Psoas muscle (tissue), 8 donors: Measurements from ENCODE around the gene SLC7A6. TPM values are rescaled to one million over a fixed set of nuclear protein-coding genes. Genes with fewer than 3 reads are reported as not detected.
A peak's percentile ranks its signal among the peaks of the same experiment; 100 is the strongest.

Source experiments
- ATAC-seq, 4 donors: fragments of 200-7000 bp; cut with Tn5 transposase; one replicate each; pipeline ENCODE4 v1.9.1; 2020; ENCODE audit warnings: moderate library complexity in 3 of 4, mild to moderate bottlenecking in 2 of 4
- DNase-seq, 2 donors: peaks; one replicate each; pipeline ENCODE4 v3.0.0-alpha.2; 2020
- H3K27ac ChIP-seq: fragments of 200-600 bp; one replicate; pipeline ENCODE4 v1.8.0; 2022
- H3K27me3 ChIP-seq, 3 donors: fragments of 200-600 bp in 1 of 3; one replicate each; pipeline versions ENCODE4 v1.6.1 to v1.8.0; 2013 to 2022; ENCODE audit warnings: low read length in 2 of 3, mild to moderate bottlenecking in 2 of 3, moderate library complexity in 1 of 3; ENCODE audit not compliant: insufficient read depth in 3 of 3
- H3K36me3 ChIP-seq, 2 donors: fragments of 200-600 bp in 1 of 2; one replicate each; pipeline versions ENCODE4 v1.6.1 to v1.8.0; 2013 to 2022; ENCODE audit warnings: low read depth in 1 of 2, mild to moderate bottlenecking in 1 of 2, moderate library complexity in 1 of 2; ENCODE audit not compliant: insufficient read depth in 1 of 2
- H3K4me1 ChIP-seq: fragments of 200-600 bp; one replicate; pipeline ENCODE4 v1.8.0; 2022
- H3K4me3 ChIP-seq: fragments of 200-600 bp; one replicate; pipeline ENCODE4 v1.8.0; 2022; ENCODE audit warnings: mild to moderate bottlenecking
- H3K9me3 ChIP-seq: fragments of 200-600 bp; one replicate; pipeline ENCODE4 v1.8.0; 2022
- CTCF ChIP-seq: fragments of 200-600 bp; IDR thresholded peaks from one replicate; pipeline ENCODE4 v1.8.0; 2022; ENCODE audit warnings: antibody characterized with exemption
- WGBS, 3 donors: extraction: QIAGEN DNeasy Blood & Tissue Kit; methylation state at CpG; one replicate each; pipeline versions ENCODE4 v1.1.6 to v1.1.7; 2013; 5-methylcytosine and 5-hydroxymethylcytosine counted together
- intact Hi-C, 2 donors: fragments of 100-400 bp; cut with DNase I; formaldehyde crosslinking; loops; one replicate each; pipeline versions ENCODE4 v1.11.0 to v1.14.2; 2022
- polyA plus RNA-seq, 3 donors: library from polyadenylated mRNA; stranded (reverse); fragments of 200-250 nt; gene quantifications; one replicate each; pipeline ENCODE4 v1.2.3, GENCODE V29; 2013
- total RNA-seq, 4 donors: library from RNA; stranded (reverse); fragmentation: NEBNext Ultra II Directional in 2 of 4; extraction: Animal tissue kit (Norgen Biotek cat#: 25700) in 2 of 4; gene quantifications; one replicate each; pipeline versions ENCODE4 v1.2.1 to v1.2.4, GENCODE V29; 2021 to 2023
- donor health status: healthy with polysubstance abuse.
- donor health status: DM: no; HTN: no; CAD: no; lungs with moderate emphysema.
- donor health status: Bipolar disorder and iron deficiency.
- donor health status: healthy.
- donor health status: DM: yes; HTN: yes; CAD: no.
- donor health status: DM: no; HTN: no; CAD: no.
- donor health status: DM: no; HTN: no; CAD: no.
- donor health status: DM: yes; HTN: yes; CAD: no.

SLC7A6 gene
- total and polyA plus RNA-seq, 7 donors: 9.2 to 217 (median 48.7) TPM

- intact Hi-C loops: no loop called here
- H3K36me3 ChIP-seq: peaks cover 8 to 49% of the 10 kb centered on the region in 2 donors
- no peaks in the 10 kb centered on the region for H3K9me3 ChIP-seq
- peaks cover 60% of the 10 kb centered on the region for H3K4me1 ChIP-seq
- H3K27ac ChIP-seq: peak overlapping the region; percentile 99
- WGBS, 3 donors: 44 to 79% (median 61%) methylated on average over 27 of the region's 27 CpGs
- TF ChIP-seq CTCF: no peak
- no peaks in the 10 kb centered on the region for H3K27me3 ChIP-seq
- DNase-seq: peak in 1 of 2 donors; percentile 72
- ATAC-seq: peak in 3 of 4 donors; percentile 26 to 51 (median 26)
- no peak overlapping the region for H3K4me3 ChIP-seq
These were observed 5.1 kb upstream of the SLC7A6 start for GRCh38 chr16:68259007-68259825.

GRCh38 chr16:68263559-68264127, 683 bp upstream of the SLC7A6 start:
- Histone ChIP-seq H3K9me3 (no peaks in the 10 kb centered on the region), H3K4me1 (peaks cover 36% of the 10 kb centered on the region), H3K27me3 (no peaks in the 10 kb centered on the region), H3K4me3 (peak overlapping the region; percentile 97), H3K36me3 (peaks cover 0 to 38% of the 10 kb centered on the region in 2 donors), H3K27ac (peak overlapping the region; percentile 100)
- ATAC-seq (no peak), DNase-seq (no peak)
- intact Hi-C loops: loop anchor here (5.0 kb wide), 3 partner anchors 34 to 64 kb away; partner anchors contain the start of genes PRMT7 (in 1 of the 2) and SLC7A6OS (in 1 of the 2)
- TF ChIP-seq CTCF: no peak
- WGBS, 3 donors: 39 to 42% (median 42%) methylated on average over 11 of the region's 11 CpGs

GRCh38 chr16:68265078-68265920, 973 bp downstream of the SLC7A6 start:
- Histone ChIP-seq H3K9me3 (no peaks in the 10 kb centered on the region), H3K27me3 (no peaks in the 10 kb centered on the region), H3K4me1 (peaks cover 30% of the 10 kb centered on the region), H3K27ac (peak overlapping the region; percentile 100), H3K4me3 (peak overlapping the region; percentile 97), H3K36me3 (peaks cover 0 to 38% of the 10 kb centered on the region in 2 donors)
- WGBS, 3 donors: 4 to 10% (median 5%) methylated on average over 23 of the region's 23 CpGs
- intact Hi-C loops: no loop called here
- peak; percentile 79 to 83 (median 80) for ATAC-seq
- DNase-seq: peak; percentile 78 to 91
- TF ChIP-seq CTCF: no peak

- Histone ChIP-seq H3K36me3 (peaks cover 0 to 57% of the 10 kb centered on the region in 2 donors), H3K27ac (peak overlapping the region; percentile 100), H3K9me3 (no peaks in the 10 kb centered on the region), H3K4me1 (peaks cover 53% of the 10 kb centered on the region), H3K27me3 (no peaks in the 10 kb centered on the region), H3K4me3 (peak overlapping the region; percentile 97)
- DNase-seq (no peak), ATAC-seq (no peak)
- intact Hi-C loops: no loop called here
- 65 to 70% (median 65%) methylated on average over 6 of the region's 6 CpGs for WGBS, 3 donors
- TF ChIP-seq CTCF: no peak
These were observed 3.5 kb downstream of the SLC7A6 start for GRCh38 chr16:68267612-68268405.
